GM21737 (cell line): ENCODE data around the gene TUBB3.
"Not testable (repeated sequence)": the region's sequence is repeated elsewhere in the genome, so short reads cannot be mapped to it uniquely, and the experiment has no call there.

Experiments used
- ATAC-seq: cut with Tn5 transposase; IDR thresholded peaks from one replicate; pipeline ENCODE4 v1.9.1; 2021; ENCODE audit warnings: mild to moderate bottlenecking, moderate library complexity; ENCODE audit not compliant: unreplicated experiment

TUBB3 gene

DNA sequence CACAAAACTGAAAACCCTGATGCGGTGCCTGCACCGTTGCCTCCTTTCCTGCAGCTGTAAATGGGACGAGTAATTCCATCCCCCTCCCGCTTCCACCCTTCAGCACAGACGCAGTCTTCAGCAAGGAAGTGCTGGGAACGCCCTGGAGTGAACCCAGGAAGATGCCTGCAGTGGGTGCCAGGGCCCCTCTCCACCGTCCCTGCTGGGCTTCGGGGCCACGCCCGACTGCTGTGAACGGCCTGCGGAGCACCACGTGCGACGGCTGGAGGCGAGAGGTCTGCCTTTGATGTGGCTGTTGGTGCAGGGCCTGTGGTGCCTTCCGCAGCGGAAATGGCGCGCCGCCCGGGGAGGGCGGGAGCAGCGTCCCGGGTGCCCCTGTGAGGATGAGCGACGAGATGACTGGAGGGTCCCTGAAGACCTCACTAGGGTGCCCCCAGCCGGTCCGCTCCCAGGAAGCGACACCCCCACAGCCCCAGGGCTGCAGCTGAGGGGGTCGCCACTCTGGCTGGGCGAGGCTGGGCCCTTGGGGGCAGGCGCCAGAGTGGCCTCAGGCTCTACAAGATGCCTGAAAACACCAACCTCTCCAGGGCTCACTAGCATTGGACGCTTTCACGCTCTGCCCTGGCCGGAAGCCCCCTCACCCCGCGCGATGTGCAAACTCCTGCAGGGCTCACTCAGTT lies 5.2 kb upstream of the TUBB3 start:
- ATAC-seq: peak; percentile 81

DNA sequence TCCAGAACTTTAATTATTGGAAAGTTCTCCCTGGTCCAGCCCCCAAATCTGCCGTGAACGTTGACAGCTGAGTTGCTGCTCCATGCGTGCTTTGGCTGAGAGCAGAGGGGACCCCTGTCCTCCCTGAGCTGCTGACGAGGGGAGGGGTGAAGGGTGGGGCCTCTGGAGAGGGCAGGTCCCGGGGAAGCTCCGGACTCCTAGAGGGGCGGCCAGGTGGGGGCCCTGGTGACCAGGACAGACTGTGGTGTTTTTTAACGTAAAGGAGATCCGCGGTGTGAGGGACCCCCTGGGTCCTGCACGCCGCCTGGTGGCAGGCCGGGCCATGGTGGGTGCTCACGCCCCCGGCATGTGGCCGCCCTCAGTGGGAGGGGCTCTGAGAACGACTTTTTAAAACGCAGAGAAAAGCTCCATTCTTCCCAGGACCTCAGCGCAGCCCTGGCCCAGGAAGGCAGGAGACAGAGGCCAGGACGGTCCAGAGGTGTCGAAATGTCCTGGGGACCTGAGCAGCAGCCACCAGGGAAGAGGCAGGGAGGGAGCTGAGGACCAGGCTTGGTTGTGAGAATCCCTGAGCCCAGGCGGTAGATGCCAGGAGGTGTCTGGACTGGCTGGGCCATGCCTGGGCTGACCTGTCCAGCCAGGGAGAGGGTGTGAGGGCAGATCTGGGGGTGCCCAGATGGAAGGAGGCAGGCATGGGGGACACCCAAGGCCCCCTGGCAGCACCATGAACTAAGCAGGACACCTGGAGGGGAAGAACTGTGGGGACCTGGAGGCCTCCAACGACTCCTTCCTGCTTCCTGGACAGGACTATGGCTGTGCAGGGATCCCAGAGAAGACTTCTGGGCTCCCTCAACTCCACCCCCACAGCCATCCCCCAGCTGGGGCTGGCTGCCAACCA lies 4.4 kb upstream of the TUBB3 start, which contains the start of gene MC1R:
TSS of gene MC1R (plus strand) at position 410 of the 895 bp plus-strand sequence. CDS start at position 807, 397 bp downstream.
- no peak for ATAC-seq

- ATAC-seq: no peak
Measured at GRCh38 chr16:89919535-89920406, 3.4 kb upstream of the TUBB3 start.

GRCh38 chr16:89920723-89921122 lies 2.4 kb upstream of the TUBB3 start:
- ATAC-seq: no peak

DNA sequence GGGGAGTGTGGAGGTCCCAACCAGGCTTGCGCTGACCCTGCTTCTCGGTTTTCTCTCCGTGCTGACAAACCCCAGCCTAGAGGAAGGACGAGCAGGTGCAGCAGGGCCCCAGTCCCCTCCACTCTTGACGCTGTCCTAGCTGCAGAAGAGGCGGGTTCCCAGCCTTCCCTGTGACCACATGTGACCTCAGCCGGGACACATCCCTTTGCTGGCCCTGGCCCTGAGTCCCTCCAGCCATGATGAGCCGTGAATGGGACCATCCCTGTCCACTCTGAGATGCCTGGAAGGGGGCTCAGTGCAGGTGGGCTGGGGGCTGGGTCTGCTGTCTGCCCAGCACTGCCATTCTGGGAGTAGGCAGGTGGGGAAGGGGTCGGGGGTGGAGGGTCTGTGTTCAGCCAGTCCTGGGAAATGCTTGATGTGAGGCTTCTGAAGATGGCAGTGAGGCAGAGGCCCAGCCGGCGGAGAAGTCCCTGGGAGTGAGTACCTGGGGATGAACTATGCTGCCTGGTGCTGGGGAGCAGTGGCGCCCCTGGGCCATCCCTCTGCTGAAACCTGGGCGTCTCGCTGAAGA lies 1.9 kb upstream of the TUBB3 start:
- no peak for ATAC-seq

DNA sequence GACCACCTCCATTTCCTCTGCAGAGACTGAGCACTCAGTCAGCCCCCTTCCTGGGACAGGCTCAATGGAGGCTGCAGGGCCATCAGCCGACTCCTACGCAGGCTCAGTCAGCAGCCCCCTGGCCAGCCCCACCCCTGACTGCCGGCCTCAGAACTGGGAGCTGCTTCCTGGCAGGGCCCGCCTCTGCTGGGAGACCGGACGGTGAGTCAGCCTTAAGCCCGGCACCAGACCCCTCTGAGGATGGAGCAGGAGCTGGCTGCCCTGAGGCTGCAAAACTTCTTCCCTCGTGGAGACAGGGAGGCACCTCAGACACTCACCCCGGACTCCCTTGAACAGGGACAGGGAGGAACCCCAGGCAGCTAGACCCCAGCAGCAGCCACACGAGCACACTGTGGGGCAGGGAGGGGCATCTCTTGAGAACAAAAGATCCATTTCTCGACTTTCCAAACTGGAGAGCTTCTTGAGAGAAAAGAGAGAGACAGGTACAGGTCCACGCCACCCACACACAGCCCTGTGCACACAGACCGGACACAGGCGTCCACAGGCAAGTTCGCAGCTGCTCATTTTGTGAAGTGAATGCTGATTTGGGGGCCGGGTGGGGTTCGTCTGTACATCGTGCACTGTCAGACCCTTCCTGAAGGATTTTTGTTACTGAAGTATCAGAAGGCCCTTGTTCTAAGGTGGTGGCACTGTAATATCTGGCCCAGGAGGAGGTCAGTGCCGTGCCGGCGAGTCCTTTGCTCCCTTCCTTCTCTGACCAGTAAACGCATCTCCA lies 1.3 kb upstream of the TUBB3 start:
- ATAC-seq: no peak

DNA sequence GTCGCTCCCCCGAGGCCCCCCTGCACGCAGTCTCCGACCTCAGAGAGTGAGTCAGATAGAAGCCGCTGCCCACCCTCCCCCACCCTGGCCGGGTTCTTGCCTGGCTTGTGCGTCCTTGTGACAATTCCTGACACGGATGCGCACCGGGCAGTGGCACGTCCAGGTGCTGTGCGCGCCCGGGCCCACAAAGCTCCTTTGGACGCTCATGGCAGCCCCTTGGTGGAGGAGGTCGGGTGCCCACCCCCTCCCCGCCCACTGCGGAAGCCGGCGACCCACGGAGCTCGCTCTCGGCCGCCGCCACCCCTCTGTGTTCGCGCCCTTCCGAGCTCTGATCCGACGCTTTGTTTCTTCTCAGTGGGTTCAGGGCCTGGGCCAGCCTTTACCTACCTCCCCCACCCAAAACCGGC lies 662 bp upstream of the TUBB3 start:
- ATAC-seq: no peak

DNA sequence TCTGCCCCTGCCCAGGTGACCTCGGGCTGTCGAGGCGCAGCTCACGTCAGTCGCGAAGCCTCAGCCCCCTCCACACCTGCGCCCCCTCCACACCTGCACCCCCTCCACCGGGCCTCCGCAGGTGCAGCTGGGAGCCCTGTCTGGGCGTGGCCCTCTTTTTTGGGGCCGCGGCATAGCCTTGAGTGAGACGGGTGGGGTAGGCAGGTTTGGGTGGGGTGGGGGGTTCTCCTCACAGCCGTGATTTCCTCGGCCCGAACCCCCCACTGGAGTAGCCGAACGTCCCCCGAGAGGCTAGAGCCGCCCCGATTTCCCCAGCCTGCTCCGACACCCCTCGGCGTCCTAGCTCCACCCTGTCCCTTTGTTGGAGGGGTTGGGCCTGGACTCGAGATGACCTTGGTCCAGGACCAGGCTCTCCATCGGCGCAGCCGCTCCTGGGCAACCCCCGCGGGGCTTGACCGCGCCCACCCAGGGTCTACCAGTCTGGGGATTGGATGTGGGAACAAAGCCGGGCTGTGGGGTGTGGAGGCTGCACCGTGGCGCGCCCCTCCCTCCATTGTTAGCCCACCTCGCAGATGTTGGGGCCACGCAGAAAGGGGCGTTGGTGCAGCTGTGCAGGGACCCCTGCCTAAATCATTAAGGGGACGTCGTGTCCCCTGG lies 626 bp downstream of the TUBB3 start:
- no peak for ATAC-seq

GRCh38 chr16:89924297-89924924 lies 1.3 kb downstream of the TUBB3 start:
- ATAC-seq: no peak

DNA sequence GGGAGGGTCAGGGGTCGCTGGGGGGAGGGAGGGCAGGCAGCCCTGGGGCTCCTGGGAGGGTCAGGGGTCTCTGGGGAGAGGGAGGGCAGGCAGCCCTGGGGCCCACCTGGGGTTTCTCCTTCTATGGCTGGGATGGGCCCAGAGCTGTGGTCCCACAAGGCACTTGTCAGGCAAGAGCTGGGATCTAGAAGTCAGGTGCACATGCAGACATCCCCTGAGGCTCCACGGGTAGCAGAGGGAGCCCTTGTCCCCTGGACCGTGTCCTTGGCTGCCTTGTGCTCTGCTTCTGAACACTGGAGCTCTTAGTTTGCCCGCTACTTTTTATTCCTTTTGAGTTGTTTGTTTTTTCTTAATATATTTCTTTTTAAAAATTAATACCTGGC lies 1.8 kb downstream of the TUBB3 start:
- no peak for ATAC-seq

DNA sequence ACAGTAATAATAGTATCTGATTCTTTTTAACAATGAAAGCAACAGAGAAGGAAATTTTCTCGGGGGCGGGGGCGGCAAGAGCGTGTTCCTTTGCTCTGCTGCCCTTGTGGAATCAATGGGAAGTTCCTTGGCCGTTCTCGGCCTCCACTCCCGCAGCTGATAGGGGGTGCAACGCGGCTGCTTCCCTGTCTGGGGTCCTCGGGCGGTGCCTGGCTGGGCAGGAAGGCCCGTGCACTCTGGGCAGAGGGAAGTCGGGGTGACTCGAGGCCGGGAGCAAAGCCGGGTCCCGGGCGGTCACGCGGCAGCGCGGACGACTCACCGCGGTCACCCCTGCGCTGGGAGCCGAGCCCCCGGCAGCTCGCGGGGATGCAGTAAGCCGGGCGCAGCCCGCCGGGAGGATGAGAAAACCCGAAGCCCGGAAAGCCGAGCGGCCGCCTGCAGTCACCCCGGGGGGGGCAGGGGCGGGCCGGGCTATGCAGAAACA lies 2.5 kb downstream of the TUBB3 start:
- ATAC-seq: no peak

DNA sequence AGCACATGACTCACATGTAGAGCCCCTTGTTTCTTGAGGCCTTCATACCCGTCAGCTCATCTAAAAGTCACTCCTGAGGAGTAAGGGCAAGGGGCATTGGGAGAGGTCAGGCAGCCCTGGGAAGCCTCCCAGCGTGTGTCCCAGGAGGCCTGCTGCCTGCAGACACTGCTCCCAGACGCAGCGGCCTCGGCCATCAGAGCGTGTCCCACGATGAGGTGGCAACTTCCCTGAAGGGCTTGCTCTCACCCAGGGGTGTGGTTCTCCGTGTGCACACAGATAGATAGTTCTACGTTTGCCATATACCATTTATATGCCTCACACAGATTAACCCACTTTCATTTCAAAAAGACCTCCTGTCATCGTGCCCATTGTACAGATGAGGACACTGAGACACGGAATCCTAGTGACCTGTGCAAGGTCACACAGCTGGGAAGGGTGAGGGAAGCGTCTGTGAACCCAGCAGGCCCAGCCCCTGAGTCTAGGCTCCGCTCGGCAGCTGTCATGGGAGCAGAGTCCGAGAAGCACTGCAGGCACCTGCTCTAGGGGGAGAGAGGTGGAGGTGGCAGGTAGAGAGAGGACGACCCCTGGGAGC lies 8.3 kb downstream of the TUBB3 start:
- no peak for ATAC-seq

GRCh38 chr16:89931964-89932363 lies 8.8 kb downstream of the TUBB3 start:
- ATAC-seq: no peak

GRCh38 chr16:89934019-89934418 lies 10.9 kb downstream of the TUBB3 start:
- ATAC-seq: not testable (repeated sequence)

GRCh38 chr16:89934611-89935553 lies 11.7 kb downstream of the TUBB3 start:
- ATAC-seq: no peak

DNA sequence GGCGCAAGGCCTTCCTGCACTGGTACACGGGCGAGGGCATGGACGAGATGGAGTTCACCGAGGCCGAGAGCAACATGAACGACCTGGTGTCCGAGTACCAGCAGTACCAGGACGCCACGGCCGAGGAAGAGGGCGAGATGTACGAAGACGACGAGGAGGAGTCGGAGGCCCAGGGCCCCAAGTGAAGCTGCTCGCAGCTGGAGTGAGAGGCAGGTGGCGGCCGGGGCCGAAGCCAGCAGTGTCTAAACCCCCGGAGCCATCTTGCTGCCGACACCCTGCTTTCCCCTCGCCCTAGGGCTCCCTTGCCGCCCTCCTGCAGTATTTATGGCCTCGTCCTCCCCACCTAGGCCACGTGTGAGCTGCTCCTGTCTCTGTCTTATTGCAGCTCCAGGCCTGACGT lies 12.5 kb downstream of the TUBB3 start:
- not testable (repeated sequence) for ATAC-seq

DNA sequence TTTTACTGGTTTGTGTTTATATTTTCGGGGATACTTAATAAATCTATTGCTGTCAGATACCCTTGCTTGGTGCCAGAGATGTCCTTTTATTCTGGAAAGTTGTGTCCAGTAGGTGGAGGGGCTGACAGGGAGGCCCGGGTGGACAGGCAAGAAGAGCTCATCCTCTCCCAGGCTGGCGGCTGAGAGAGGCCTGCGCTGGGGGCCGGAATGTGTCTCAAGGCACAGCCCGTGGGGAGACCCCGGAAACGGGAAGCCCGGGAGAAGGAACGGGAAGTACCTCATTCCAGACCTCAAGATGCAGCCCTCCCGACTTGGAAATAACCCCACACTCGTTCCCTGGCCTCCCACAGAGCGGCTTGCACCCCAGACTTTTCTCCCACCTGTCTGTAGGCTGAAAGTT lies 12.9 kb downstream of the TUBB3 start:
- ATAC-seq: no peak
